Measurements from ENCODE around the gene NT5E.

DNA sequence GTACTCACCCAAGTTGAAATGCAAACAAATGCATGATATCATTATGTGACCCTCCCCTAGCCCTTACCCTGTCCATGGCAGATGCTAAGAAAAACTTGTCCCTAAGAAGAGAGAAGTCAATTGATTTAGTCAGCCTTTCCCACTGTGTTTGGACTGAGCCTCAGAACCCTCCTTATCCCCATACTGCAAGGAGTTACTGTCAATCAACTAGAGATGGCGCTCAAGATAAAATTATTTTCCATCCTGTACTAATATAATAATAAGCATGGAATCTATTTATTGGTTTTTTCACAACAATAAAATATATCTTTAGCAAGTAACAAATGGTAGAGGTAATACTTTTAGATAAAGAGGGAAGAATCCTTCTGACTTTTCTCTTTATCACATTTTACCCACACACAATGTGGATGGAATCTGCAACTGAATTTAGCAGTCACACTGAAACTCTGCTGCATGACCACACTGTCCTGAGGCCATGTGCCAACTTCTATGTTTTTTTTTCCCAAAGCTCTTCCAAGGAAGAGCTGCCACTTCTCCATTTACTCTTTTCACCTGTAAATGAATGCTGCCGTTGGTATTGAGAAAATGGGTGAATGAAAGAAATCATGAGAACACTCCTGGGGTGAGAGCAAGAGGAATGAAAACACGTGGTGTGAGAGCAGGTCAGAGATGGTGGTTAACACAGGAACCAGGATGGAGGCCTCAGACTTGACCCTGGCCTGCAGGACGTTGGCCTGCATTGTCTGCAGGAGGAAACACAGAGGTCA lies 10.5 kb downstream of the NT5E start:
- TF ChIP-seq, protein P1, sequence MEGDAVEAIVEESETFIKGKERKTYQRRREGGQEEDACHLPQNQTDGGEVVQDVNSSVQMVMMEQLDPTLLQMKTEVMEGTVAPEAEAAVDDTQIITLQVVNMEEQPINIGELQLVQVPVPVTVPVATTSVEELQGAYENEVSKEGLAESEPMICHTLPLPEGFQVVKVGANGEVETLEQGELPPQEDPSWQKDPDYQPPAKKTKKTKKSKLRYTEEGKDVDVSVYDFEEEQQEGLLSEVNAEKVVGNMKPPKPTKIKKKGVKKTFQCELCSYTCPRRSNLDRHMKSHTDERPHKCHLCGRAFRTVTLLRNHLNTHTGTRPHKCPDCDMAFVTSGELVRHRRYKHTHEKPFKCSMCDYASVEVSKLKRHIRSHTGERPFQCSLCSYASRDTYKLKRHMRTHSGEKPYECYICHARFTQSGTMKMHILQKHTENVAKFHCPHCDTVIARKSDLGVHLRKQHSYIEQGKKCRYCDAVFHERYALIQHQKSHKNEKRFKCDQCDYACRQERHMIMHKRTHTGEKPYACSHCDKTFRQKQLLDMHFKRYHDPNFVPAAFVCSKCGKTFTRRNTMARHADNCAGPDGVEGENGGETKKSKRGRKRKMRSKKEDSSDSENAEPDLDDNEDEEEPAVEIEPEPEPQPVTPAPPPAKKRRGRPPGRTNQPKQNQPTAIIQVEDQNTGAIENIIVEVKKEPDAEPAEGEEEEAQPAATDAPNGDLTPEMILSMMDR (tag by site-specific recombination; IDR thresholded peaks at IDR 0.05), result no peak
- no peak for TF ChIP-seq ZNF140 (tag by site-specific recombination; IDR thresholded peaks at IDR 0.05)
- TF ChIP-seq, protein P2, sequence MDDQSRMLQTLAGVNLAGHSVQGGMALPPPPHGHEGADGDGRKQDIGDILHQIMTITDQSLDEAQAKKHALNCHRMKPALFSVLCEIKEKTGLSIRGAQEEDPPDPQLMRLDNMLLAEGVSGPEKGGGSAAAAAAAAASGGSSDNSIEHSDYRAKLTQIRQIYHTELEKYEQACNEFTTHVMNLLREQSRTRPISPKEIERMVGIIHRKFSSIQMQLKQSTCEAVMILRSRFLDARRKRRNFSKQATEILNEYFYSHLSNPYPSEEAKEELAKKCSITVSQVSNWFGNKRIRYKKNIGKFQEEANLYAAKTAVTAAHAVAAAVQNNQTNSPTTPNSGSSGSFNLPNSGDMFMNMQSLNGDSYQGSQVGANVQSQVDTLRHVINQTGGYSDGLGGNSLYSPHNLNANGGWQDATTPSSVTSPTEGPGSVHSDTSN (CRISPR knock-in tag; IDR thresholded peaks at IDR 0.05), result no peak
